IMR-90 (cell line): ENCODE measurements around the gene NHP2.

Source experiments
- CEBPB ChIP-seq: IDR thresholded peaks from 2 replicates; pipeline ENCODE4 v1.6.1; 2012; ENCODE audit warnings: low read depth, low read length, improper control_type of control experiment
- CHD1 ChIP-seq: IDR thresholded peaks from 2 replicates; pipeline ENCODE4 v1.6.1; 2012; ENCODE audit warnings: low read depth, low read length, improper control_type of control experiment
- FOS ChIP-seq: fragments of 150-350 bp; IDR thresholded peaks from 2 replicates; pipeline ENCODE4 v1.6.1; 2016; ENCODE audit warnings: low read depth, low read length
- MAZ ChIP-seq: IDR thresholded peaks from 2 replicates; pipeline ENCODE4 v1.6.1; 2012; ENCODE audit warnings: low read depth, mild to moderate bottlenecking, low read length, improper control_type of control experiment, moderate library complexity, borderline replicate concordance
- MXI1 ChIP-seq: IDR thresholded peaks from 2 replicates; pipeline ENCODE4 v1.6.1; 2012; ENCODE audit warnings: low read depth, mild to moderate bottlenecking, low read length, moderate library complexity, borderline replicate concordance
- POLR2A ChIP-seq: IDR thresholded peaks from 2 replicates; pipeline ENCODE4 v1.6.1; 2012; ENCODE audit warnings: mild to moderate bottlenecking, low read depth, low read length
- RAD21 ChIP-seq: IDR thresholded peaks from 2 replicates; pipeline ENCODE4 v1.6.1; 2012; ENCODE audit warnings: low read length, improper control_type of control experiment
- RCOR1 ChIP-seq: IDR thresholded peaks from 2 replicates; pipeline ENCODE4 v1.6.1; 2012; ENCODE audit warnings: mild to moderate bottlenecking, low read length, improper control_type of control experiment; ENCODE audit not compliant: insufficient replicate concordance
- TF ChIP-seq, protein P1 (sequence below): conservative IDR thresholded peaks from 2 replicates; pipeline ENCODE4 v1.5.1; 2012; ENCODE audit warnings: mild to moderate bottlenecking, low read depth, low read length, improper control_type of control experiment
- TF ChIP-seq, protein P2 (sequence below): fragments of 150-350 bp; IDR thresholded peaks from 2 replicates; pipeline ENCODE4 v1.6.1; 2017; ENCODE audit warnings: mild to moderate bottlenecking, antibody characterized with exemption, low read length, low read depth

DNA sequence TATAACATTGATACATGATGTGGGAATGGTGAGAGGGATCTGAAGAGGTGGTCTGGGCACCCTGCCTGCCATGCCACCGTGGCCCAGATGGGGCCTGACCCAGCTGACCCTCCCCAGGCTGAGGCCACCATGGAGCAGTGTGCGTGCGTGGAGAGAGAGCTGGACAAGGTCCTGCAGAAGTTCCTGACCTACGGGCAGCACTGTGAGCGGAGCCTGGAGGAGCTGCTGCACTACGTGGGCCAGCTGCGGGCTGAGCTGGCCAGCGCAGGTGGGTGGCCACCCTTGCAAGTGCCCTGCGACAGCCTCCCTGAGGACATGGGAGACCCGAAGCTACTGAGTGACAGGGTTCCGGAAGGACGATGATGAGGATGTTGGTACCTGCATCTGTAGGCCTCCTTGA is 15.7 kb downstream of the NHP2 start:
- TF ChIP-seq, protein P1, sequence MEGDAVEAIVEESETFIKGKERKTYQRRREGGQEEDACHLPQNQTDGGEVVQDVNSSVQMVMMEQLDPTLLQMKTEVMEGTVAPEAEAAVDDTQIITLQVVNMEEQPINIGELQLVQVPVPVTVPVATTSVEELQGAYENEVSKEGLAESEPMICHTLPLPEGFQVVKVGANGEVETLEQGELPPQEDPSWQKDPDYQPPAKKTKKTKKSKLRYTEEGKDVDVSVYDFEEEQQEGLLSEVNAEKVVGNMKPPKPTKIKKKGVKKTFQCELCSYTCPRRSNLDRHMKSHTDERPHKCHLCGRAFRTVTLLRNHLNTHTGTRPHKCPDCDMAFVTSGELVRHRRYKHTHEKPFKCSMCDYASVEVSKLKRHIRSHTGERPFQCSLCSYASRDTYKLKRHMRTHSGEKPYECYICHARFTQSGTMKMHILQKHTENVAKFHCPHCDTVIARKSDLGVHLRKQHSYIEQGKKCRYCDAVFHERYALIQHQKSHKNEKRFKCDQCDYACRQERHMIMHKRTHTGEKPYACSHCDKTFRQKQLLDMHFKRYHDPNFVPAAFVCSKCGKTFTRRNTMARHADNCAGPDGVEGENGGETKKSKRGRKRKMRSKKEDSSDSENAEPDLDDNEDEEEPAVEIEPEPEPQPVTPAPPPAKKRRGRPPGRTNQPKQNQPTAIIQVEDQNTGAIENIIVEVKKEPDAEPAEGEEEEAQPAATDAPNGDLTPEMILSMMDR = no peak
- TF ChIP-seq CHD1 (no peak), FOS (no peak), RAD21 (no peak), MXI1 (no peak), POLR2A (no peak), RCOR1 (no peak), MAZ (no peak), CEBPB (no peak)
- TF ChIP-seq, protein P2, sequence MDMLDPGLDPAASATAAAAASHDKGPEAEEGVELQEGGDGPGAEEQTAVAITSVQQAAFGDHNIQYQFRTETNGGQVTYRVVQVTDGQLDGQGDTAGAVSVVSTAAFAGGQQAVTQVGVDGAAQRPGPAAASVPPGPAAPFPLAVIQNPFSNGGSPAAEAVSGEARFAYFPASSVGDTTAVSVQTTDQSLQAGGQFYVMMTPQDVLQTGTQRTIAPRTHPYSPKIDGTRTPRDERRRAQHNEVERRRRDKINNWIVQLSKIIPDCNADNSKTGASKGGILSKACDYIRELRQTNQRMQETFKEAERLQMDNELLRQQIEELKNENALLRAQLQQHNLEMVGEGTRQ = no peak
